Testis (tissue), 3 donors: ENCODE measurements around the gene ZFYVE28. TPM values are rescaled to one million over a fixed set of nuclear protein-coding genes. Genes with fewer than 3 reads are reported as not detected.

Experiments
- DNase-seq: peaks from one replicate; pipeline ENCODE4 v3.0.0-alpha.2; 2019
- H3K27ac ChIP-seq, 2 donors: fragments of 200-600 bp; sonication (generic); one replicate each; pipeline ENCODE4 v1.5.1; 2019
- H3K27me3 ChIP-seq: fragments of 200-600 bp; sonication (generic); one replicate; pipeline ENCODE4 v1.5.1; 2019
- H3K36me3 ChIP-seq: fragments of 200-600 bp; sonication (generic); one replicate; pipeline ENCODE4 v1.5.1; 2017; ENCODE audit warnings: low read depth; ENCODE audit errors: missing control alignments
- H3K4me1 ChIP-seq: fragments of 200-600 bp; sonication (generic); one replicate; pipeline ENCODE4 v1.5.1; 2019
- H3K4me3 ChIP-seq, 2 donors: fragments of 200-600 bp; sonication (generic); one replicate each; pipeline ENCODE4 v1.5.1; 2017 to 2019
- H3K9me3 ChIP-seq: fragments of 200-600 bp; sonication (generic); one replicate; pipeline ENCODE4 v1.5.1; 2017
- POLR2A ChIP-seq: fragments of 450-650 bp; IDR thresholded peaks from one replicate; pipeline ENCODE4 v1.6.1; 2017; ENCODE audit warnings: antibody characterized with exemption, mild to moderate bottlenecking, moderate library complexity
- WGBS, 2 donors: methylation state at CpG; one replicate each; pipeline ENCODE4 v1.1.5; 2018; 5-methylcytosine and 5-hydroxymethylcytosine counted together
- intact Hi-C: fragments of 100-400 bp; cut with DNase I; formaldehyde crosslinking; loops from one replicate; pipeline ENCODE4 v1.15.1; 2023; ENCODE audit warnings: low total_unique reads
- polyA plus RNA-seq: library from polyadenylated mRNA; stranded (reverse); fragments of 350-450 nt; fragmentation: Illumina TruSeq; extraction: RNeasy Lipid Tissue Mini Kit (QIAGEN cat#74804); gene quantifications from one replicate; pipeline ENCODE4 v1.2.3, GENCODE V29; 2014; ENCODE audit warnings: low read depth, low replicate concordance; ENCODE audit not compliant: insufficient read depth
- total RNA-seq, 2 donors: library from RNA; depleted of rRNA; stranded (reverse); fragments of >200 nt; gene quantifications; one replicate each; pipeline ENCODE4 v1.2.3, GENCODE V29; 2016
- TF ChIP-seq, protein P1 (sequence below), 3 experiments: fragments of 450-650 bp in 2 of 3; fragments of 200-600 bp in 1 of 3; sonication (generic) in 1 of 3; IDR thresholded peaks; one replicate each; pipeline ENCODE4 v1.5.1; 2016 to 2019; ENCODE audit warnings: antibody characterized with exemption in 3 of 3, mild to moderate bottlenecking in 2 of 3, moderate library complexity in 1 of 3

Gene ZFYVE28
- total and polyA plus RNA-seq, 3 donors from 2014 or later, result 14.7 to 55.3 (median 40.5) TPM

DNA sequence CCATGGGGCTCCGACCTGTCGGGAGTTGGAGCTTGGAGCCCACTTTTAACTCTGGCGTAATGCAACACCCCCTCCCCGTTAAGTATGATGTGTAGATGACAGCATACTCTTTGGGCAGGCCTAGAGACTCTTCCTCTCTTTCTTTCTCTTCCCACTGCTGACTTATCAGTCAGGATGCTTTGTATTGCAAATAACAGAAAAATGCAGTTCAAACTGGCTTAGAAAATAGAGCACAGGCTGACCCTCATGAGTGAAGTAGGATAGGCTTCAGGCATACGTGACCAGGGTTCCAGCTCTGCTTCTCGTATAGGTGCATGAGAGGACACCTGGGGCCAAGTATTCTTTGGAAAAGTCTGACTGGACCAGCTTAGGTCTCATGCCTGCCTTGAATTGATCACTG, 27.1 kb upstream of the ZFYVE28 start:
- no peaks in the 10 kb centered on the region for H3K9me3 ChIP-seq
- intact Hi-C loops, result no loop called here
- TF ChIP-seq POLR2A, result no peak
- TF ChIP-seq, protein P1, sequence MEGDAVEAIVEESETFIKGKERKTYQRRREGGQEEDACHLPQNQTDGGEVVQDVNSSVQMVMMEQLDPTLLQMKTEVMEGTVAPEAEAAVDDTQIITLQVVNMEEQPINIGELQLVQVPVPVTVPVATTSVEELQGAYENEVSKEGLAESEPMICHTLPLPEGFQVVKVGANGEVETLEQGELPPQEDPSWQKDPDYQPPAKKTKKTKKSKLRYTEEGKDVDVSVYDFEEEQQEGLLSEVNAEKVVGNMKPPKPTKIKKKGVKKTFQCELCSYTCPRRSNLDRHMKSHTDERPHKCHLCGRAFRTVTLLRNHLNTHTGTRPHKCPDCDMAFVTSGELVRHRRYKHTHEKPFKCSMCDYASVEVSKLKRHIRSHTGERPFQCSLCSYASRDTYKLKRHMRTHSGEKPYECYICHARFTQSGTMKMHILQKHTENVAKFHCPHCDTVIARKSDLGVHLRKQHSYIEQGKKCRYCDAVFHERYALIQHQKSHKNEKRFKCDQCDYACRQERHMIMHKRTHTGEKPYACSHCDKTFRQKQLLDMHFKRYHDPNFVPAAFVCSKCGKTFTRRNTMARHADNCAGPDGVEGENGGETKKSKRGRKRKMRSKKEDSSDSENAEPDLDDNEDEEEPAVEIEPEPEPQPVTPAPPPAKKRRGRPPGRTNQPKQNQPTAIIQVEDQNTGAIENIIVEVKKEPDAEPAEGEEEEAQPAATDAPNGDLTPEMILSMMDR (IDR thresholded peaks at IDR 0.05), result no peak
- H3K27me3 ChIP-seq, result no peaks in the 10 kb centered on the region
- H3K27ac ChIP-seq, result no peak overlapping the region
- H3K36me3 ChIP-seq, result no peaks in the 10 kb centered on the region
- DNase-seq, result no peak
- 88 to 92% methylated on average over 6 of the region's 6 CpGs for WGBS, 2 donors
- H3K4me1 ChIP-seq, result no peaks in the 10 kb centered on the region
- no peak overlapping the region for H3K4me3 ChIP-seq

DNA sequence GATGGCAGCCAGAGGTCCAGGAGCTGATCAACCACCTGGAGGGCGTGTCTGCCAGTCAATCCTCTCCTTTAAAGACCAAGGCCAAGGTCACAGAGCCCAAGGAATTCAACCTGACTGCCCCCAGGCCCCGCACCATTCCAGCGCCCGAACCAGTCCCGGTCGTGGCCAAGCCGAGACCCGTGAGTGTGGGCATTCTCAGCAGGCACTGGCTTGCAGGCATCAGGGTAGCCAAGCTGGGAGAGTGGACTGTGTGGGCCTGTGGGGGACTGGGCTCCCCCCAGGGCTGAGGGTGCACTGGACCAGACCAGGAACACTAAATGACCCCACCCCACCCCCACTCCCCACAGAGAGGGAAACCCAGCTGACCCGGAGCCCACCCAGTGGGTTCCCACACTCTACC, 26.7 kb upstream of the ZFYVE28 start:
- Histone ChIP-seq H3K9me3 (no peaks in the 10 kb centered on the region), H3K27ac (no peak overlapping the region), H3K27me3 (no peaks in the 10 kb centered on the region), H3K36me3 (no peaks in the 10 kb centered on the region), H3K4me3 (no peak overlapping the region), H3K4me1 (no peaks in the 10 kb centered on the region)
- intact Hi-C loops, result no loop called here
- WGBS, 2 donors, result 80 to 94% methylated on average over 2 to 9 of the region's 9 CpGs
- TF ChIP-seq, protein P1 (IDR thresholded peaks at IDR 0.05), result no peak
- TF ChIP-seq POLR2A, result no peak
- DNase-seq, result no peak

DNA sequence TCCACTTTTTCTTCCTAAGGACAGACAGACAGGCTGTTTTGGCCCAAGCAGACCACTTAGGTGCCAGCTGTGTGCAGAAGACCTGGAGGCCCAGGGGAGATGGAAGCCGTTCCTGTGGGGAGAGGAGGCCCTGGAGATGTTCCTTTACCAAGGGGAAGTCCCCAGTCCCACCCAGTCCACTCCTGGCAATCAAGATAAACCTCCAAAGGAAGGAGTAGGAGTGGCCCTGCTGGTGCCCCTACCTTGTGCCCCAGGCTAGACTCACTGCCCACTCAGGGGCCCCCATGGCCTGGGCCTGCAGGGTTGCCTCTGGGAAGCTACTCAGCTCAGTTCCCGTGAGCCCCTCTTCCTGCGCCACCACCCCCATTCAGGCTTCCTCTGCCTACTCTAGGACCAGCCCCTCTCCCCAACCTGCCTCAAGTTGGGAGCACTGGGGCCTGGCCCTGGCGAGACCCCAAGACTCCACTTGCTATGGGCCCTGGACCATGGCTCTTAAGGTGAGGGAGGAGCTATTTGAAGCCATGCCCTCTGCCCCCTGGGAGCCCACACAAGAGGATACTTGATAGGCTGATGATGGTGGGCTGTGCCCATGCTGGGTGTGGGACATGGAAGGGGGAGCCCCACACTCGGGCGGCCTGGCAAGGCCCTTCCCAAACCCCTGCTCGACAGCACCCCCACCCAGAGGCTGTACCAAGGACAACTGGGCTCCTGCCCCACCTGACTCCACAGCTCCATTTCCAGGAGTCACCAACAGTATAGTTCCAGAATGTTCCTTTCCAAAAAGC, 25.7 kb upstream of the ZFYVE28 start:
- Histone ChIP-seq H3K4me3 (no peak overlapping the region), H3K36me3 (no peaks in the 10 kb centered on the region), H3K4me1 (no peaks in the 10 kb centered on the region), H3K27ac (no peak overlapping the region), H3K9me3 (no peaks in the 10 kb centered on the region), H3K27me3 (no peaks in the 10 kb centered on the region)
- intact Hi-C loops, result no loop called here
- TF ChIP-seq POLR2A, result no peak
- TF ChIP-seq, protein P1 (IDR thresholded peaks at IDR 0.05), result no peak
- 91 to 100% methylated on average over 4 to 6 of the region's 7 CpGs for whole genome bisulfite sequencing, 2 donors
- DNase-seq, result no peak

DNA sequence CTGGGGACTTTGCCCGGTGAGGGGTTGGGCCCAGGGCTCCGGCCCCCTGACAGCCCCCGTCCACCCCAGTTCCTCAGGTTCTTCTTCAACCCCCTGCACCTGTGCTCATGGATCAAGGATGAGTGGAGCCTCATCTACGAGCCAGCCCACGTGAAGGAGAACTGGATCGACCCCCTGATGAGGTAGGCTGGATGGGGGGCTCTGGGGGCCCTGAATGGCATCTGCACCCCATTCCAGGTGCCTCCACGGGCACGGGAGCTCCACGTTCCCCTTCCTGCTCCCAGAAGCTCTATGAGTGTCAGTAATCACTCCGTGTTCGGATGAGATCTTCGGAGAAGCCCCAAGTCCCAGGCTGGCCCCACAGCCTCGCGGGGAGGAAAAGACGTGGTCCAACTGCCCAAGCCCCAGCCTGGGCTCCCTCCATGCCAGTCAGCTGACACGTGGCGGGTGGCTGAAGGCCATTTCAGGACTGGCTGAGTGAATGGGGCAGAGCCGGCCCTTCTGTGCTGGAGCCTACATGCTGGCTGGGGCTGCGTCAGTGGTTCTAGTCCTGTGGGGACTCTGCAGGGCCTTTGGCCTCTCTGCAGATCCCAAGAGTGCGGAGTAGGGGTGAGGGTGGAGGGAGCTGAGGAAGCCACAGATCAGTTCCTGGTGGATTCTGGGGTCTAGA, 24.8 kb upstream of the ZFYVE28 start:
- intact Hi-C loops, result no loop called here
- no peak for TF ChIP-seq POLR2A
- TF ChIP-seq, protein P1 (IDR thresholded peaks at IDR 0.05), result no peak
- Histone ChIP-seq H3K27ac (no peak overlapping the region), H3K9me3 (no peaks in the 10 kb centered on the region), H3K4me1 (no peaks in the 10 kb centered on the region), H3K36me3 (no peaks in the 10 kb centered on the region), H3K27me3 (no peaks in the 10 kb centered on the region), H3K4me3 (no peak overlapping the region)
- DNase-seq, result no peak
- WGBS, 2 donors, result 86 to 92% methylated on average over 11 to 19 of the region's 20 CpGs
